22Rv1 (cell line): ENCODE results near the gene CACNA1E.

ENCODE experiments used
- ZFX ChIP-seq: fragments of 450-650 bp; IDR thresholded peaks from 2 replicates; pipeline ENCODE4 v1.6.1; 2017; ENCODE audit warnings: antibody characterized with exemption, borderline replicate concordance
- TF ChIP-seq, protein P1 (sequence below): fragments of 450-650 bp; IDR thresholded peaks from 2 replicates; pipeline ENCODE4 v1.5.1; 2017; ENCODE audit warnings: mild to moderate bottlenecking

GRCh38 chr1:181623850-181624249 is 140.5 kb downstream of the CACNA1E start:
- TF ChIP-seq, protein P1, sequence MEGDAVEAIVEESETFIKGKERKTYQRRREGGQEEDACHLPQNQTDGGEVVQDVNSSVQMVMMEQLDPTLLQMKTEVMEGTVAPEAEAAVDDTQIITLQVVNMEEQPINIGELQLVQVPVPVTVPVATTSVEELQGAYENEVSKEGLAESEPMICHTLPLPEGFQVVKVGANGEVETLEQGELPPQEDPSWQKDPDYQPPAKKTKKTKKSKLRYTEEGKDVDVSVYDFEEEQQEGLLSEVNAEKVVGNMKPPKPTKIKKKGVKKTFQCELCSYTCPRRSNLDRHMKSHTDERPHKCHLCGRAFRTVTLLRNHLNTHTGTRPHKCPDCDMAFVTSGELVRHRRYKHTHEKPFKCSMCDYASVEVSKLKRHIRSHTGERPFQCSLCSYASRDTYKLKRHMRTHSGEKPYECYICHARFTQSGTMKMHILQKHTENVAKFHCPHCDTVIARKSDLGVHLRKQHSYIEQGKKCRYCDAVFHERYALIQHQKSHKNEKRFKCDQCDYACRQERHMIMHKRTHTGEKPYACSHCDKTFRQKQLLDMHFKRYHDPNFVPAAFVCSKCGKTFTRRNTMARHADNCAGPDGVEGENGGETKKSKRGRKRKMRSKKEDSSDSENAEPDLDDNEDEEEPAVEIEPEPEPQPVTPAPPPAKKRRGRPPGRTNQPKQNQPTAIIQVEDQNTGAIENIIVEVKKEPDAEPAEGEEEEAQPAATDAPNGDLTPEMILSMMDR: no peak
- TF ChIP-seq ZFX: no peak
